GM12865 (cell line): ENCODE measurements around the gene AMT.

ENCODE experiments used
- DNase-seq: peaks from one replicate; pipeline ENCODE4 v3.0.0; 2010; ENCODE audit warnings: low read depth
- H3K4me3 ChIP-seq: 2 replicates; pipeline ENCODE4 v1.5.1; 2011; ENCODE audit warnings: mild to moderate bottlenecking, low read depth, low read length, control low read depth
- TF ChIP-seq, protein P1 (sequence below): IDR thresholded peaks from 2 replicates; pipeline ENCODE4 v1.5.1; 2011; ENCODE audit warnings: low read length, control low read depth, low read depth, inconsistent platforms; ENCODE audit not compliant: insufficient read depth; ENCODE audit errors: missing control alignments

Gene AMT

DNA sequence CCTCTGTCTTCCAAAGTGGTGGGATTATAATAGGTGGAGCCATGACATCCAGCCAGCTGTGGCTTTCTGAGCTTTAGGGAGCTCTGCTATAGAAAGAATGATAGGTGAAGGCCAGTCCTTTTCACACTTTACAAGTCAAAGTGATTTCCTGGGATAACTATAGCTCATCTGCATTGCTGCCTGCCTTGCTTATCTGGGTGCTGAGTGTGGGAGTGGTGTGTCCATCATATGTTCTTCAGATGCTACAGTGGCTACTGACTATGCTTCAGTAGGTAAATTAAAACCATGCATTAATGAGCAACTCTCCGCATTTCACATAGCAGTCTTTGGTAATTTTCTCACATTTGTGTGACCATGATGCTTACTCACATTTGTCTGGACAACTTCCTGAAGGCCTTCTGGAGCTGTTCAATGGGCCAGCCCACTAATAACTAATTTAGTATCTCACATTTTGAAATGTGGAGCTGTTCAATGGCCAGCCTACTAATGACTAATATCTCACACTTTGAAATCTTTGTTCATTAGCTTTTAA, 33.9 kb downstream of the AMT start:
- H3K4me3 ChIP-seq: no peak overlapping the region
- no peak for DNase-seq
- TF ChIP-seq, protein P1, sequence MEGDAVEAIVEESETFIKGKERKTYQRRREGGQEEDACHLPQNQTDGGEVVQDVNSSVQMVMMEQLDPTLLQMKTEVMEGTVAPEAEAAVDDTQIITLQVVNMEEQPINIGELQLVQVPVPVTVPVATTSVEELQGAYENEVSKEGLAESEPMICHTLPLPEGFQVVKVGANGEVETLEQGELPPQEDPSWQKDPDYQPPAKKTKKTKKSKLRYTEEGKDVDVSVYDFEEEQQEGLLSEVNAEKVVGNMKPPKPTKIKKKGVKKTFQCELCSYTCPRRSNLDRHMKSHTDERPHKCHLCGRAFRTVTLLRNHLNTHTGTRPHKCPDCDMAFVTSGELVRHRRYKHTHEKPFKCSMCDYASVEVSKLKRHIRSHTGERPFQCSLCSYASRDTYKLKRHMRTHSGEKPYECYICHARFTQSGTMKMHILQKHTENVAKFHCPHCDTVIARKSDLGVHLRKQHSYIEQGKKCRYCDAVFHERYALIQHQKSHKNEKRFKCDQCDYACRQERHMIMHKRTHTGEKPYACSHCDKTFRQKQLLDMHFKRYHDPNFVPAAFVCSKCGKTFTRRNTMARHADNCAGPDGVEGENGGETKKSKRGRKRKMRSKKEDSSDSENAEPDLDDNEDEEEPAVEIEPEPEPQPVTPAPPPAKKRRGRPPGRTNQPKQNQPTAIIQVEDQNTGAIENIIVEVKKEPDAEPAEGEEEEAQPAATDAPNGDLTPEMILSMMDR: no peak

DNA sequence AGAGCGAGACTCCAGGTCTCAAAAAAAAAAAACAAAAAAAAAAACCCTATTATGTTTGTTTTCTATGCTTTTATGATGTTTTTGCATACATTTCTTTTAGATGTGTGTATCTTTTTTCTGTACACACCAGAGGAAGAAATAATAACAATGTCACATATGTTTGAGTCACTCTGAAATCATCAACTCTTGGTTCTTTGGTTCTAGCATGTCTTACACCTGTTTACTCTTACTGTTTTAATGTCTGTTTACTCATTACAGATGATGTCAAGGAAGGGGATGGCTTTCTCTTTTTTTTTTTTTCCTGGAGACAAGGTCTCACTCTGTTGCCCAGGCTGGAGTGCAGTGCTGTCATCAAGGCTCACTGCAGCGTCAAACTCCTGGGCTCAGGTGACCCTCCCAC, 34.6 kb downstream of the AMT start:
- TF ChIP-seq, protein P1: no peak
- no peak overlapping the region for H3K4me3 ChIP-seq
- no peak for DNase-seq

DNA sequence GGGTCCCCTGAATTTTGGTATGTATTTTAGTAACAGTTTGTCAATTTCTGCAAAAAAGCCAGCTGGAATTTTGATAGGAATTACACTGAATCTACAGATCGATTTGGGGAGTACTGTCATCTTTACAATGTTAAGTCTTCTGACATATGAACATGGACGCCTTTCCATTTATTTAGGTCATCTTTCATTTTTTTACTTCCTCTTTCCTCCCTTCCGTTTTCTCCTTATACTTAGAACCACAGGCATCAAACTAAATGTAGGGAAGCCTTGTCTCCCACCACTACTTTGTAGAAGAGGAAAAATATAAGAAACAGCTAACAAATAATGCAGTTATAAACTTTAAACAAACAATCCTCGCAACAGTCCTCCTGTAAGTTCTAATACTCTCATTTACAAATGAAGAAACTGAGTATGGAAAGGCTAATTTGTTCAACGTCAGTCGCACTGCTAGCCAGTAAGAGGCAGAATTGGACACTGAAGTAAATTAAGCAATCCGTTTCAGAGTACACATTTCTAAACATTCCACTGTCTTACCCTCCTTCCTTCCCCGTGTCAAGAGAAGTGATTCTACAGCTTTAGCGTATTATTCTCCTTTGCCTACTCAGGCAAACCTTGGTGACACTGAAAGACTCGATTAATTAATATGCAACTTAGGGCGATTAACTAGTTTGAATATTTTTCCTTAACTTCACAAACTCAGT, 36.1 kb downstream of the AMT start:
- TF ChIP-seq, protein P1: no peak
- no peak for DNase-seq
- no peak overlapping the region for H3K4me3 ChIP-seq

DNA sequence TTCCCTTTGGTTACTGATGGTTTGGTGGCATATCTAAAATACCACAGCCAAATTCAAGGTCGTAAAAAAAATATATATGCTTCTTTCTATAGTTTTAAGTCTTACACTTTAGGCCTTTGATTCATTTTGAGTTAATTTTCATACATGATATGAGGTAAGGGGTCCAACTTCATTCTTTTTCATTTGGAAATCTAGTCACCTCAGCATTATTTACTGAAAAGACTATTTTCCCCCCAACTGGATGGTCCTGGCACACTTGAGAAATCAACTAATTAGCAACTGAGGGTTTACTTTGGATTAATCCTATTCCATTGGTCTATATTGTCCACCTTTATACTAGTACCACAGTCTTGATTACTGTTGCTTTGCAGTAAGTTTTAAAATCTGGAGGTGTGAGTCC, 36.7 kb downstream of the AMT start:
- TF ChIP-seq, protein P1: no peak
- no peak overlapping the region for H3K4me3 ChIP-seq

DNA sequence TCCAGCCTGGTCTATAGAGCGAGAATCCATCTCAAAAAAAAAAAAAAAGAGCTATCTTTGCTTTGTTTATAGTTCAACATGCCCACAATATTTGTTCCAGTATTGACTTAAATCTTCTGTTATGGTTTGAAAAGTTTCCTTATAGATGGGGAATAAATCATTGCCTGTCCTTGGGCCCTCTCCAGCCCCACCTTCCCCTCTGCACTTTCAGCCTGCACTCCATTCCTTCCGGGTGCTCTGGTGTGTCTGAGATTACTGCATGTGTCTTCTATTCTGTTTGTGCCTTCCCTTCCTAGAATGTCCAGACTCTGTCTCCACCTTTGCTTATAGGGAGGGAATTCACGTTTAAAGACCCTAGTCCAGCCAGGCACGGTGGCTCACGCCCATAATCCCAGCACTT, 38.9 kb downstream of the AMT start:
- TF ChIP-seq, protein P1: no peak
- DNase-seq: no peak
- H3K4me3 ChIP-seq: no peak overlapping the region

More for the DNA sequence above, 36.7 kb downstream of the AMT start:
- no peak for DNase-seq

DNA sequence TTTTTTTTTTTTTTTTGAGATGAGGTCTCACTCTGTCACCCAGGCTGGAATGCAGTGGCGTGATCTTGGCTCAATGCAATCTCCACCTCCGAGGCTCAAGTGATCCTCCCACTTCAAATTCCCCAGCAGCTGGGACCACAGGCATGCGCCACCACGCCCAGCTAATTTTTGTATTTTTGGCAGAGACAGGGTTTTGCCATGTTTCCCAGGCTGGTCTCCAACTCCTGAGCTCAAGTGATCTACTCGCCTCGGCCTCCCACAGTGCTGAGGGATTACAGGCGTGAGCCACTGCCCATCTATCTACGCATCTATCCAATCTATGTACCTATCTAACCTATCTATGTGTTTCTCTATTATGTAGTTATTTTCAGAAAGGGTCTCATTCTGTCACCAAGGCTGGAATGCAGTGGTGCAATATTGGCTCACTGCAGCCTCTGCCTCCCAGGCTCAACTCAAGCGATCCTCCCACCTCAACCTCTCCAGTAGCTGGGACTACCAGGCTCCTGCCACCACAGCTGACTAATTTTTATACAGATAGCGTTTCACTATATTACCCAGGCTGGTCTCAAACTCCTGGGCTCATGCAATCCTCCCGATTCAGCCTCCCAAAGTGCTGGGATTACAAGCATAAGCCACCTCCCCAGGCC, 43.9 kb downstream of the AMT start:
- no peak overlapping the region for H3K4me3 ChIP-seq
- no peak for DNase-seq
- TF ChIP-seq, protein P1: no peak
